Cortex of kidney (tissue), 1 donor: Measurements from ENCODE around the gene SNX25.
"Not testable (repeated sequence)": the region's sequence is repeated elsewhere in the genome, so short reads cannot be mapped to it uniquely, and the experiment has no call there.

Experiments used
- DNase-seq: peaks from one replicate; lab custom pipeline; 2025; lab: John Stamatoyannopoulos, UW

The SNX25 gene

DNA sequence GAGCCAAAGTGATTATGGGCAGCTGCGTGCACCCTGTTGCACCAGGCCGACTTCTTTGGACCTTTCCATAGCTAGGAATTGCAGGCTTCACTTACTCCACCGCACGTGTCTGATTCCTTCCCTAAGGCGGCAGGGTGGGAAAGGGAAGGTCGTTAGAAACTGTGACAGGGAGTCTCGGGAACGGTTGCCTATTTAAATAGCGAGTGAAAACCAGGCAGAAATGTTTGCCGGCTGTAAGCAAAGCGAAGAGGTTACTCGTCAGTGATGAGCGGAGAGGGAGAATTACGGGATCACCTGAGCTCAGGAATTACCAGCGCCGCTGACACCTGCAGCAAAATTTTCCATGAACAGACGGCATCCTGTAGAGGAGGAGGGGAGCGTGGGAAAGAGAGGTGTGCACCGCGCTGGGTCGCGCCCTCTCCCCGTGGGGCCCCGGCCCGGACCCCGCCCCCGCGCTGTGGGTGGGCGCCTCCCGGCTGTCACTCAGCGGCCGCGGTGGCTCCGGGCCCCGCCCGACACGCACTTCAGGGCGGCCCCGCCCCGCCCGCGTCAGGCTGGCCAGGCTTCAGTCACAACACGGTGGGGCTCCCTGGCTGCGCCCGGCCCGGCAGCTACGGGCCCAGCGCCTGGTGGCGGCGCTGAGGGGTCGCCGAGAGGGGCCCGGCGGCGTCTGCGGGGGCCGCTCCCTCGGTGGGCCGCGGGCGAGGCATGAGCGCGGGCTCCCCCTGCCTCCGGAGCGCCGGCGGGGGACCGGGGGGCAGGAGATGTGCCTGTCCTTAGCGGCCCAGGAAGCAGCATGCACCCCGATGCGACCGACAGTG, at the start of gene SNX25:
Gene SNX25 (plus strand): TSS at position 568 of the 821 bp plus-strand sequence. CDS start 229 bp downstream, at position 797.
- peak; percentile 27 for DNase-seq

DNA sequence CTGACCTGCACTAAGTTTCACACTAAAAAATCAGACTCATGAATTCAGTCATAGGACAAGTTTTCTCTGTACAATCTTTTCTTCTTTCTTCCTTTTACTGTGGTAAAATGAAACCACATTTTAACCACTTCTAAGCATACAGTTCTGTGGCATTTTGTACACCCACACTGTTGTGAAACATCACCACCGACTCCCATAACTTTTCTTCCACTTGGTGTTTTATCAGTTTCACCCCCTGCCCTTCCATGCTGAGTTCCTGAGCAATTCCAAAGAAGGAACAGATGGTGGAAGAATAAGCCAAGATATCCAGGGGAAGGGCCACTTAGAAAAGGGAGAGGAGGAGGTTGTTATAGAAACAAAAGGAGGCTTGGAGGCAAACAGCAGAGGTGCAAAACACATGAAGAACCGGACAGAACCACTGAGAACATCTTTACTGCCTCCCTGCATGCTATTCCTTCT, 43.8 kb upstream of the SNX25 start:
- no peak for DNase-seq

DNA sequence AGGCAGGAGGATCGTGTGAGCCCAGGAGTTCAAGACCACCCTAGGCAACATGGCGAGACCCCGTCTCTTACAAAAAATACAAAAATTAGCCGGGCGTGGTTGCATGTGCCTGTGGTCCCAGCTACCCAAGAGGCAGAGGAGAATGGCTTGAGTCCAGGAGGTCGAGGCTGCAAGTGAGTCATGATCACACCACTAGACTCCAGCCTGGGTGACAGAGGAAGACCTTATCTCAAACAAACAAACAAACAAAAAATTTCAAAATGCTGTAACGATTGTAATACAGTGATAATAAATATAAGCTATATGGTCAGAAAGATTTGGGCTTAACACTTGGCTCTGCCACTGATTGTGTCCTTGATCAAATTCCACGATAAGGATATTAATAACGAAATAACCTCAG, 42.2 kb upstream of the SNX25 start:
- no peak for DNase-seq

DNA sequence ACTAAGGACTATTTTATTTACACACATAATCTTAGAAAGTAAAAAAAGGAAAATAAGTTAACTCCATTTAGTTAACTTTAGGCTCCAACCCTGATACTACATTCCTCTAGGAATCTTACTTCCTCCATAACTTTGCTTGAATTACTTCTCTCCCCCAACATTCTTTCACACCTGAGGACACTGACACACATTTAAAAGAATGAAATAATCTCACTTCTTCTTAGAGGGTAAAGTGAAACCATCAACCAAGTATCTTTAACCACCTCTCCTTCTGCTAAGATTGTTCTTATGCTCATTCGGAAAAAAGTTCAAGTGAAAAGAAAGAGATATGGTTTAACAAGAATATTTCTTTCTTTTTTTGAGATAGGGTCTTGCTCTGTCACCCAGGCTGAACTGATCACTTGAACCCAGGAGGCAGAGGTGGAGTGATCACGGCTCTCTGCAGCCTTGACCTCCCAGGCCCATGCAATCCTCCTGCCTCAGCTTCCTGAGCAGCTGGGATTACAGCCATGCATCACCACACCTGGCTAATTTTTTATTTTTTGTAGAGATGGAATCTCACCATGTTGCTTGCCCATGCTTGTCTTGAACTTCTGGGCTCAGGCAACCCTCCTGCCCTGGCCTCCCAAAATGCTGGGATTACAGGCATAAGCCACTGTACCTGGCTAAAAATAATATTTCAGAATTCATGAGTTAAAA, 37.9 kb upstream of the SNX25 start:
- DNase-seq: no peak

DNA sequence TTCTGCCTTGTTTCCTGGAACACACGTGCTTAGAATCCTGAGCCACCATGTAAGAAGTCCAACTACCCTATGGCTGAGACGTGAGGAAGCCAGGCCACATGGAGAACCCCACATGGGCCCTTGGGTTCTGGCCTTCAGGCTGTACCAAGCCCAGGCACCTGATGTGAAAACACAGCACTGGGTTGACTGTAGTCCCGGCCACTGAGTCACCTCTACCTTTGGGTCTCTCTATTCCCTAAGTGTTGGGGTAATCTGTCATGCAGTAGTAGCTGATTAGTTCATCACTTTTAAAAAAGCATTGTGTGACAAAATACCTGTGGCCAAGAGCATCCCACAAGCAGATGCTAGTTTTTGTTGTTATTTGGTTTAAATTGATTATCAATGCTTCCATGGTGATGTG, 29.9 kb upstream of the SNX25 start:
- no peak for DNase-seq

DNA sequence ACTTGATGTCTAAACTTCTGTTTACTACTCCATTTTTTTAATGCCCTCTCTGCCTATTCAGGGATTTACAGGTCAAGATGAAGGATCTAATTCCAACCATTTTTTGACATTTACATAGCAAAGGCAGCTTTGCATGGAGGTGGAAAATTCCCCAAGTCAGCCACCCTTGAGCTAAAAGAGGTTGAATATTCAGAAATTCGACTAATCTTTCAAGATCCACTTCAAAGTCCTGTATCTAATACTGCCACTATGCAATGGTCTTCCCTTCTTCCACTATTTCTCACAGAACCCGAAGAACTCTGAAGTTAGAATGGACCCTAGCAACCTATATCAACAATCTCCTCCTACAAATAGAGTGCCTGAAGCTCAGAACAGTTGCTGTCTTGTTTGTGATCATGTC, 27.2 kb upstream of the SNX25 start:
- DNase-seq: no peak

DNA sequence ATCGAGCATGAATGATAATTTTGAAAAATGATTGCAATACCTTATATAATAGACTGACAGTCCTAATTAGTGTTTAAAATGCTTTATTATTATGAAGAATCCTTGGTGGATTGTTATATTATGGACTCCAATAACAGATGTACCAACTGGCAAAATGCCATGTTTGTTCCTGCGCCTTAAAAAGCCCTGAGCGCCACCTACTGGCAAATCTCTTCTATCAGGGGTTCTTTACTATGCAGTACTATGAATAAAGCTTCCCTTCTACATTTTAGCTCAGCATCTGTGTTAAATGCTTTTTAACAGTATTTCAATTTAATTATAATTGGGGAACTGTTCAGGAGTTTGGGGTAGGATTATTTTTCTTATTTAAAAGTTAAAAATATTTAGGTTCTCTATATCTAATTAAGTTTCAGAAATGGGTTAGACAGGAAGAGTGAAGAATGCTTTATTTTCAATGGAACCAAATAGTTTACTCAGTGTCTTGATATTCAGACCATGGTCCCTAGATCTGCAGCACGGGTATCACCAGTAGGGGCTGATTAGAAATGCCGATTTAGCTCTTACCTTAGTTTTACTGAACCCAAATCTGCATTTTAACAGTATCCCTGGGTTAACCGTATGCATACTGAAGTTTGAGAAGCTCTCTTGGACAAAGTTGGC, 25.6 kb upstream of the SNX25 start:
- DNase-seq: no peak

DNA sequence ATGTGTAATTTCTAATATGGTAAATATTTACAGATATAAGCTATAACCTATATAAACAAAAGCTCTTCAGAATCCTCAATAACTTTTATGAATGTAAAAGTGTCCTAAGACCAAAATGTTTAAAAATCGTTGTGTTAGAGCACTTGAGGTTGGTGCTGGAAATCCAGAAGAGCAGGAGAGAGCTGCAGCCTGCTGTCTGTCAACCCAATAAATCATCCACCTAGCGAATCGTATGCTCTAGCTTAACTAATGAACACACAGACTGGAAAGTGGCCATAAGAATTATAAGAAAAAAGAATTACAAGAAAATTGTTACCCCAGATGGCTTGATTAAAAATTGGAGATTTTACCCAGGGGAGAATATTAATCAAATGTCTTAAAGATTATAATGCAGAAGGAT, 22.6 kb upstream of the SNX25 start:
- no peak for DNase-seq

DNA sequence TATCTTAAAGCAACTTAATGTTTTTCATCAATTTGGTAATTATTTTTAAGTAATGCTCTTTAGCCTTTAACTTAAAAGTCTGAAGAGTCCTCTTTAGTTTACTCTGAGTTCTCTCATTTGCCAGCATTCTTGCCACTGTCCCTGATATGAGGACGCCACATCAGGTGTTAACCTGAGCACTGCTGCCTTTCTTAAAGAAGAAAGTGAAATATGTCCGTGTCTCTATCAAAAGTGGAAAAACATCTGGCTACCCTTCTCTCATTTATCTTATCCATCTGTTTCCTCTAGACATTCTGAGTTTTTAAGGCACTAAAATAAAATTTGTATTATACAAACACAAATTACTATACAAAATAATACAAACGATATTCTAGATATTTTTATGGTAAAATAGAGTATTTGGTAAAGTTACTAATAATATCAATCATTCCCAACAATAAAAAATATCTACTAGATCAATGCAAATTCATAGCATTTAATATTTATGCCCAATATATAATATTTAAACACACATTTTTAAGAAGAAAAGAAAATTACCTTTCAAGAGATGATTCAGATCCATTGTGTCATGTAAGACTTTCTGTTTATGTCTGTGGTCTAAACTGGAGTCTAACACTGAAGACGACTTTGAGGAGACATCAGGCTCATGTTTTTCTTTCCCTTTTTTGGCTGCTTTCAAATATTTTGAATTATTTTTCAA, 19.6 kb upstream of the SNX25 start:
- DNase-seq: no peak

DNA sequence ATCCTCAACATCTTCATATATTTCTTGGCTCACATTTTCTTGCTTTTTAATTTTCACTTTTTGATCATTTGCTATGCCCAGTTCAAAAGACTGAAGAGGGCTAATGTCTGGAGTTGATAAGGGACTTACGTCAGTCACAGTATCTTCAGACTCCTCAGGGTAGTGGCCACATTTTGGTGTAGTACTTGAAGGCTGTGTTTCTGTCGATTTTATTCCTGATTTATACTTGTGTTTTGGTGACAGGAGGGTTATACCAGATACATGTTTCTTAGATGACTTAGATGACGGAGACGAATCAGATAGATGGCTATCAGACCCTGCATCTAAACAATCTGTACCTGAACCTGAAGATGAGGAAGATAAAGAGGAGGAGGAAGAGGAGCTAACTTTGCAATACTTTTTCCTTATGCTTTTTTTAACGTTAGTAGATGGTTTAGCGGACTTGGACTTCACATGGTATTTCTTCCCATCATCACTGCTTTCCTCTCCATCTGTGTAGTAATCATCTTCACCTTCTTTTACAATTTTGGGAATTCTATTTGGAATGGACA, 19.0 kb upstream of the SNX25 start:
- no peak for DNase-seq

DNA sequence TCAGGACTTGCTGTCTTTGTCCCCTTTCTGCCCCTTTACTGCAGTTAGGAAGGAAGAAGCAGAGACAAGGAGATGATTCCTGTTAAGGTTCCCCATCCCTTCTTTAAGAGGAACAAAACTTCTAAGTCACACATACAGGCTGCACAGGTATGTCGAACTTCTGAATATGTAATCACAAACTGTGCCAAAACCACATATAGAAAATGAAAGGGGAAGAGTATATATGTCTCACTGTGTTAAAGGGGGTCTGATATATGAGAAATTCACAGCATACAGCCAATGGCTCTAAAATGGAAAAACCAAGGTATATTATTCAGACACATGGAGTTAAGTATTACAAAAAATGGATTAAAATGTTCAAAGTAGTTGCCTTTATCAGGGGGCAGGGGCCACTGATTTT, 17.3 kb upstream of the SNX25 start:
- DNase-seq: no peak

DNA sequence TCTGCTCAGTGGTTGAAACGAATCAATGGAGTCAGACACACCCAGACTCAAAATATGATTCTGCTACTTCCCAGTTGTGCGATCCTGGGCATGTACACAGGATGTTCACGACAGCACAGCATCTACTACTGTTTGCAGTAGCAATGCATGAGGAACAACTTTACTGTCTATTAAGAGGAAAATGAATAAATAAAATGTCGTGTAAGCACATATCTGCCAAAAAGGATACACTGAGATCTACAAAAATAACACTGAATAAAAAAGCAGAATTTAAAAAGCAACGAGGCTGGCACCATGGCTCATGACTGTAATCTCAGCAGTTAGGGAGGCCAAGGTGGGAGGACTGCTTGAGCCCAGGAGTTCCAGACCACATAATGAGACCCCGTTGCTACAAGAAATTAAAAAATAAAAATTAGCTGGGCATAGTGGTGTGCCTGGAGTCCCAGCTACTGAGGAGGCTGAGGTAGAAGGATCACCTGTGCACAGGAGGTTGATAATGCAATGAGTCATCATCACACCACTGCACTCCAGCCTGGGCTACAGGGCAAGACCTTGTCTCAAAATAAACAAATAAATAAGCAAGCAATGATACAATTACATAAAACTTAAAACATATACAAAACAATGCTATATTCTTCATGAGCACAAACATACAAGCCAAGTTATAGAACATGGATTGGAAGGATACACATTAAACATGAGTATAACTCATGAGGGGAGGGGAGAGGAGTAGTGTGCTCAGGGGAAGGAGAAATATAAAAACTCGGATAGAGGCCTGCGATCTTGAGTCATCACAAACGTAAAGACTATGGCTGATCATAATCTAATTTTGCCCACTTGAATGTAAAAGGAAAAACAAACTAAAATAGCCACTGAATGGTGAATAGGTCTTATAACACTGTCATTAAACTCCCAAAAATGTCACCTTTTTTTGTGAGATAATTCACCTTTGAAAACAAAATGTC, 14.2 kb upstream of the SNX25 start:
- DNase-seq: no peak

DNA sequence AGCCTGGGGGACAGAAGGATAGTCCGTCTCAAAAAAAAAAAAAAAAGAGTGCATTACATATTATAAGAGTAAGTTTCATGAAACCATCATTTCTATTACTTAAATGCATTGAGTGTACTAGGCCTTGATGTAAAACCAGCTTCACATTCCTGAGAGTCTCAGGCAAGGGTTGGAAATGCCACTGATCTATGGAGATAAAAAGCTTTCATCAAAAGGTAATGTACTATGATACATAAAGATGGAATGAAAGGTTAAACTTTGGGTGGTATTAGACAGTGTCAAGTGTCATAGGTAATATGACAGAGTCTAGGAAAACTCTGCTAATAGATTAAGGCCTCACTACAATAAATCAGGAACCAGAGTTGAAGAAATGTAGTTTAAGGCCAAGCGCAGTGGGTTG, 13.0 kb upstream of the SNX25 start:
- no peak for DNase-seq

DNA sequence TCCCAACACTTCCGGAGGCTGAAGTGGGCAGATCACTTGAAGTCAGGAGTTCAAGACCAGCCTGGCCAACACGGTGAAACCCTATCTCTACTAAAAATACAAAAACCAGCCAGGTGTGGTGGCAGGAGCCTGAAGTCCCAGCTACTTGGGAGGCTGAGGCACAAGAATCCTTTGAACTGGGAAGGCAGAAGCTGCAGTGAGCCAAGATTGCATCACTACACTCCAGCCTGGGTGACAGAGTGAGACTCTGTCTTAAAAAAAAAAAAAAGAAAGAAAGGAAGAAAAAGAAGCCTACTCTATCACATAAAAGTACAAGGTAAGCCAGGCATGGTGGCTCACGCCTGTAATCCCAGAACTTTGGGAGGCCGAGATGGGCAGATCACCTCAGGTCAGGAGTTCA, 11.2 kb upstream of the SNX25 start:
- DNase-seq: not testable (repeated sequence)

DNA sequence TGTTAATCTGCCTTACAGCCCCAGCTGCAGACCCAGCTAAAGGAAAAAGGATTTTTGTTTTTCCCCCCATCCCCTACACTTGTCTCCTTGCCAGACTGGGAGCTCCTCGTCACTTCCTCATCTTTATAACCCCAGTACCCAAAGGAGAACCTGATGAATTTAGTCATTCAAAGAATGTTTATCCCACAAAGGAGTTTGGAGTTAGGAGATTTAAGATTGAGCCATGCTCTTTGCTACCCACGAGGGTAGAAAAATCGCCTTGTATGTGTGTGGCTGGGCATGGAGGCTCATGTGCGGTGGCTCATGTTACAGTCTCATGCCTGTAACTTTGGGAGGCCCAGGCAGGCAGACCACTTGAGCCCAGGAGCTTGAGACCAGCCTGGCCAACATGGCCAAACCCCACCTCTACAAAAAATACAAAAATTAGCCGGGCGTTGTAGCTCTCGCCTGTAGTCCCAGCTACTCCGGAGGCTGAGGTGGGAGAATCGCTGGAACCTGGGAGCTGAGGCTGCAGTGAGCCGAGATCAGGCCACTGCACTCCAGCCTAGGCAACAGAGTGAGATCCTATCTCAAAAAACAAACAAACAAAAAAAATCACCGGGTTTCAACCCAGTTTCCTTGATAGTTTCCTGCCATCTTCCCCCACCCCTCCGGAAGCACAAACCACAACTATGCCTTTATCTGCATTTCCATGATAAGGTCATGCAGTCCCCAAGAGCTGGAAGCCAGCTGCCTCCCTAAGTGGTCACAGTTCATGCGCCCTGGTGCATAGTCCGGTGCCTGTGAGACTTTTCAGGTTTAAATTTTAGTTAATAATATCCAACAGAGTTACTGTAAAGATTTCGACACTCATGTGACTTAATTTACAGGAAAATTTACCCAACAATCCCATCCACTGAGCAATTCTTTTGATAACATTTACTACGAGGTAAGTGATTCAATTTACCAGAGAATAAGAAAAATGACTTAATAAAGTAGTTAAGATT, 7.1 kb upstream of the SNX25 start:
- DNase-seq: no peak

DNA sequence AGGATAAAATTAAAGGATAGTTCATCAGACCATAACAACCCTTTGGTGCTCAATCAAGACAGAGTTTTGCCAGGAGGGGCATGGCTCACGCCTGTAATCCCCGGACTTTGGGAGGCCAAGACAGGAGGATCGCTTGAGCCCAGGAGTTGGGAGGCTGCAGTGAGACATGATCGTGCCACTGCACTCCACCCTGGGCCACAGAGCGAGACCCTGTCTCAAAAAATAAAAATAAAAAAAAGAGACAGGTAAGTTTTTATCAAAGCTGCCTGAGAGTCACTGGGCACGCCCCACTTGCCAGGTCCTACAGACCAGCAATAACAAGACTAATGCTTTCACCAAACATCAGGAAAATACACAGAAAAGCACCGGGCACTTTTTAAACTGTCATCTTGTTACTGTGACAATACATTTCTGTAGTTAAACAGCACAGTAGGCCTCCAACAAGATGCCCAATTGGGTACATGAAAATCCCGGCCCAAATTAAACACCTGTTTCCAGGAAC, 6.4 kb upstream of the SNX25 start:
- DNase-seq: no peak

DNA sequence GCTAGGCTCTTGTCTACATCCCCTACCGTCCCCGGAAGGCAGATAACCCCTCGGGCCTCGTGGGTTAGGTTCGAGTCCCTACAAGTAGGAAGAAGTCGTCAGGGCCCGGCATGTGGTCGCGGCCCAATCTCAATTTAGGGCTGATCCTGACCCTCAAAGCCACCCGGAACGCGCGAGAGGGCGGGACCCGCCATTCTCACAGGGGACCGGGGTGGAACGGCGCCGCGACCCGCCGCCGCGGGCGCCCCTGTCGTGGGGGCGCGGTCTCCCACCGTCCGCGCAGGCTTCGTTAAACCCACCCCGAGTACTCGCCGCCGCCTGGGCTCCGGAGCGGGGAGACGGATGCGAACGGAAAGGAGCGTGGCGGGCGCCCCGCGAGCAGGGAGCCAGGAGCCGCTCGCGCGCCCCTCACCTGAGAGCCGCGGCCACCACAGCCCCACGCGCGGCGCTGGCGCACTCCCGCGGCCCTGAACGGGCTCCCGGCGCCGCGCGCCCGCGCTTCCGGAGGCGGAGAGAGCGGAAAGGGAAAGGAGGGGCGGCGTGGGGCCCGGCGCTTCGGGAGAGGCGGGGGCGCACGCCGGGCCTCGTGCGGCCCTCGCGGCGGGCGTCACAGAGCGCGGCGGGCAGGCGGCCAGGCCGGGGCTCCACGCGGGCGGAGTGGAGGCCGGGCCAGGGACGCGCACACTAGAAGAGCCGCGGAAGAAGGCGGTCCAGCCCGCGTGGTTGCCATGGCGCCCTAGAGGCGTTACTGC, 5.7 kb upstream of the SNX25 start, which contains the start of gene CFAP97:
Gene CFAP97 (minus strand): TSS at position 515 of the 752 bp plus-strand sequence. CDS start 12,804 bp downstream, outside the sequence.
- peak; percentile 20 for DNase-seq

DNA sequence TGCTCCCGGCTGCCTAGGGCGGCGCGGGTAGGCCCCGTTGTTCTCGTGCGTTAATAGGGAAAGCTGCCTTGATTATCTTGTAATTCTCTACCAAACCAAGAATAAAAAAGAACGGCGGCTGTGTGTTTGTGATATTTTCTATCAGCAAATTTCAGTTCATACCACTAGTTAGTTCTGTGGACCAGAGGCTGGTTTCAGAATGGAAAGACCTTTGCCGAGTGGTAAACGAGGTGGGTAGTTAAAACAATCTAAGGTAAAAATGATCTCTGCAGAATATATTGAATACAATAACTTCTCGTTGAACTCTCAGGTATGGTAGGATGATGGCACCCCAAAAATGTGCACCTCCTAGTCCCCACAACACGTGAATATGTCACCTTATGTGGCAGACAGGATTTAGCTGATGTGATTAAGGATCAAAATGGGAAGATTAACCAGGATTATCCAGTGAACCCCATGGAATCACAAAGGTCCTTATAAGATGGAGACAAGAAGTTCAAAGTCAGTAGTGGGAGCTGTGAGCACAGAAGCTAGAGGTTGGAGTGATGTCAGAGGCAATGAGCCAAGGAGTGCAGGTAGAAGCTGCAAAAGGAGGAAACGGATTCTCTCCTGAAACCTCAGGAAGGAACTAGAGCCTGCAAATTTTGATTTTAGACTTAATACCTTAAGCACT, 5.0 kb upstream of the SNX25 start:
- no peak for DNase-seq
